HL-60/S4 (cell line): ENCODE results near the gene MYO1F.
"Not testable (repeated sequence)": the region's sequence is repeated elsewhere in the genome, so short reads cannot be mapped to it uniquely, and the experiment has no call there.

Experiments
- in situ Hi-C: fragments of 300-500 bp; cut with MboI; formaldehyde crosslinking; loops from 2 replicates; pipeline ENCODE4 v1.14.3; 2022; ENCODE audit warnings: low sequenced_read_pairs

The MYO1F gene

DNA sequence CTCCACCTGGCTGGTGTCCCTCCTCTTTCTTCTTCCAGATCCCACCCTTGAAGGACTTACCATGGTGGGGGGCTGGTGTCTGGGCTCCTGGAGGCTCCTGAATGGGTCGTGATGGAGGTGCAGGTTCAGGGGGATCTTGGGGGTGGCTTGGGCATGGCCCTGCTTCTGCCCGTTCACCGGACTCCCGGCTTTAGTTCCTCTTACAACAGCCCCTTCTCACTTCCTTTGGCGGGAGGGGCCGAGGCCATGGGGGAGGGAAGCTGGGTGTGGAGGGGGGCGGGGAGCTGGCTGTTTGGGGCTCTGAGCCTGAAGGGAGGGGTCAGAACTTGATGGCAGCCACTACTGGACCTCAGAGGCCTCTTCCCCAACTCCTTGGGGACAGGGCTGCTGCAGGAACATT lies at the start of gene MYO1F:
TSS of gene MYO1F (minus strand) at position 196 of the 400 bp plus-strand sequence. CDS start at position 63, 133 bp downstream.
- in situ Hi-C loops, result loop anchor here (25.0 kb wide), 1 partner anchor 215 kb away; the partner anchor contains the start of gene ANGPTL4

GRCh38 chr19:8626842-8627241 lies 49.6 kb upstream of the MYO1F start:
- in situ Hi-C loops, result no loop called here

- in situ Hi-C loops, result not testable (repeated sequence)
Observed at GRCh38 chr19:8622886-8623285, 45.6 kb upstream of the MYO1F start.

DNA sequence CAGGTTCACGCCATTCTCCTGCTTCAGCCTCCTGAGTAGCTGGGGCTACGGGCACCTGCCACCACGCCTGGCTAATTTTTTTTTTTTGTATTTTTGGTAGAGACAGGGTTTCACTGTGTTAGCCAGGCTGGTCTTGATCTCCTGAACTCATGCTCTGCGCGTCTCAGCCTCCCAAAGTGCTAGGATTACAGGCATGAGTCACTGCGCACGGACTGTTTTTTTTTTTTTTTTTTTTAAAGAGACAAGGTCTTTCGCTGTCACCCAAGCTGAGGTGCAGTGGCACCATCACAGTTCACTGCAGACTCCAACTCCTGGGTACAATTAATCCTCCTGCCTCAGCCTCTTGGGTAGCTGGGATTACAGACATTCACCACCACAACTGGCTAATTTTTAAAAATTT lies 41.5 kb upstream of the MYO1F start:
- in situ Hi-C loops, result no loop called here

- in situ Hi-C loops, result no loop called here
Observed at GRCh38 chr19:8617984-8618383, 40.7 kb upstream of the MYO1F start.

DNA sequence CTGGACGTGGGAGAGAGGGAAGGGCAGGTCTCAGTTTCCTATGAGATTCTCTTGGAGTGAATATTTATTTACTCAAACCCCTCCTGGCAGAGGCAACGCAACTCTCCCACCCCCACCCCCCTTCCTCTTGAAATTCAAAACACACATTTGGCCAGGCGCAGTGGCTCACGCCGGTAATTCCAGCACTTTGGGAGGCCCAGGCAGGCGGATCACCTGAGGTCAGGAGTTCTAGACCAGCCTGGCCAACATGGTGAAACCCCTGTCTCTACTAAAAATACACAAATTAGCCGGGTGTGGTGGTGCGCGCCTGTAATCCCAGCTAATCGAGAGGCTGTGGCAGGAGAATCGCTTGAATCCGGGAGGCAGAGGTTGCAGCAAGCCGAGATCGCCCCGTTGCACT lies 40.1 kb upstream of the MYO1F start:
- in situ Hi-C loops, result not testable (repeated sequence)

- in situ Hi-C loops, result no loop called here
Observed at GRCh38 chr19:8616861-8617260, 39.6 kb upstream of the MYO1F start.

GRCh38 chr19:8615813-8616596 lies 38.8 kb upstream of the MYO1F start:
- in situ Hi-C loops, result no loop called here

- in situ Hi-C loops, result no loop called here
Observed at GRCh38 chr19:8615024-8615423, 37.8 kb upstream of the MYO1F start.

- in situ Hi-C loops, result no loop called here
Observed at GRCh38 chr19:8614455-8614854, 37.2 kb upstream of the MYO1F start.

DNA sequence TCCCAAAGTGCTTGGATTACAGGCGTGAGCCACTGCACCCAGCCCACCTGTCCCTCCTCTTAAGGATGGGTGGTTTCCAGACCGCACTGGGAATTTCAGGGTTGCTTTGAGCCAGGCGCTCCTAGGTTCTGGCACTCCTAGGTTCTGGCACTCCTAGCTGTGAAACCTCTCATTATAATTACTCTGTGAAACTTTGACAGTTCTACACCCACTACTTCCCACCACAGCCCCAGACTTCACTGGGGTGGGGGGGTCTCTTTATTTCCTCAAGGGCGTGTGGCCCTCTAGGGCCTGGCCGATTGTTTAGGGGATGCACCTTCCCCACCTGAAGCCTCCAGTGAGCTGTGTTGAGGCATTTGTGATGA lies 35.5 kb upstream of the MYO1F start:
- in situ Hi-C loops, result no loop called here

DNA sequence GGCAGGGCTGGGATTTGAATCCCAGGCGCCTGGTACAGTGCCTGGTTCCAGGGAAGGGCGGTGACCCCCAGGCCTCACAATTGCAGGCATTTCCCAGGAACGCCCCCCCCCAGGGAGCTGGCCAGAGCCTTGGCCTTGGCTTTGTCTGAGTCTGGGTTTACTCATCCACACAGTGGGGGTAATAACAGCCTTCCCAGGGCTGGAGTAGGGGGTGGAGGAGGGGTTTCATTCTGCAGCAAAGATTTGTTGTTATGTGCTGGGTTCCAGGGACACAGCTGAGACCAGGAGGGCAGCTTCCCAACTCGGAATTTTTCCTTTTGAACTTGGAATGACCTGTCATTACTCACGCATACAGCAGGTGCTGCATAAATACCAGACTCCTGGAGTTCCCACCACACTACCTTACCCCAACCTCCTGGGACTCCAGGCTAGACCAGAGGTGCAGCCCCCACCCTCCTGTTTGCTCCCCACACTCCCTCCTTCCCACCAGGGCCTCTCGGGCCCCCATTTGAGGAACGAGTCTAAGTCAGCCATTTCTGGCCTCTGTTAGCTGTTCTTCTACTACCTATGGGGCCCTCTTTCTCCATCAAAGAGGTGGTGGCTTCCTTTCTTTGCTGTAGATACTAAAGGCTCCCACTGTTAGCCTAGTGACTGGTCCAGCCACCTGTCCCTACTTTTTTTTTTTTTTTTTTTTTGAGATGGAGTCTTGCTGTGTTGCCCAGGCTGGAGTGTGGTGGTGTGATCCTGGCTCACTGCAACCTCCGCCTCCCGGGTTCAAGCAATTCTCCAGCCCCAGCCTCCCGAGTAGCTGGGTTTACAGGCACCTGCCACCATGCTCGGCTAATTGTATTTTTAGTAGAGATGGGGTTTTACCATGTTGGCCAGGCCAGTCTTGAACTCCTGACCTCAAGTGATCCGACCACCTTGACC lies 34.9 kb upstream of the MYO1F start:
- in situ Hi-C loops, result no loop called here

DNA sequence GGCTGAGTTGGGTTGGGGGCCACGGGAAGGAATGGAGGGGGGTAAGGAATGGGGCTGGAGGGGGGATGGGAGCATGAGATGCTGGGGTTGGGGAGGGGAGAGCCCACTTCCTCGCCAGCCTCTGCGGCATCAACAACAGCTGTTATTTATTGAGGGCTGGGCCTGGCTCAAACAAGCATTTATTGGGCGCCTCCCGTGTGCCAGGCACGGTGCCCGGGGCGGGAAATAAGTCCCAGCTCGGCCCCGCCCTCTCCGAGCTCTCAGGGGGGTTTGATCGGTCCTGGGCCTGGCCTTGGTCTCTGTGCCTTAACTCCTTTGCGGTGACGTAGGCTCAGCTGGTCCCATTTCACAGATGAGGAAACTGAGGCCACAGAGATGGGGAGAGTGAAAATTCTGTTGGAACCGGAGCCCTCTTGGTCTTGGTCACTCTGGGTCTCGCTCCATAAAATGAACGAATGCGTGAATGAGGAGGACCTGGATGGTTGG lies 34.2 kb upstream of the MYO1F start:
- in situ Hi-C loops, result no loop called here

DNA sequence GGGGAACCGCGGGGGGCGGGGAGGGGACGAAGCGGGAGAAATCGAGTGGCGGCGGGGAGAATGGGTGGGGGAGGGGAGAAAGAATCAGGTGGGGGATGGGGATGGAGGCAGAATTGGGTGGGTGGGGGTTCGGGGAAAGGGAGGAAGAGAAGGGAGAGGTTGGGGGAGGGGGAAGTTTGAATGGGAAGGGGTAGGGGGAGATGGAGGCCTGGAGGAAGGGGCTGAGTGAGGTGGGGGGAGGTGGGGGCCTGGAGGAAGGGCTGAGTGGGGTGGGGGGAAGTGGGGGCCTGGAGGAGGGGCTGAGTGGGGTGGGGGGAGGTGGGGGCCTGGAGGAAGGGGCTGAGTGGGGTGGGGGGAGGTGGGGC lies 33.7 kb upstream of the MYO1F start:
- in situ Hi-C loops, result no loop called here

DNA sequence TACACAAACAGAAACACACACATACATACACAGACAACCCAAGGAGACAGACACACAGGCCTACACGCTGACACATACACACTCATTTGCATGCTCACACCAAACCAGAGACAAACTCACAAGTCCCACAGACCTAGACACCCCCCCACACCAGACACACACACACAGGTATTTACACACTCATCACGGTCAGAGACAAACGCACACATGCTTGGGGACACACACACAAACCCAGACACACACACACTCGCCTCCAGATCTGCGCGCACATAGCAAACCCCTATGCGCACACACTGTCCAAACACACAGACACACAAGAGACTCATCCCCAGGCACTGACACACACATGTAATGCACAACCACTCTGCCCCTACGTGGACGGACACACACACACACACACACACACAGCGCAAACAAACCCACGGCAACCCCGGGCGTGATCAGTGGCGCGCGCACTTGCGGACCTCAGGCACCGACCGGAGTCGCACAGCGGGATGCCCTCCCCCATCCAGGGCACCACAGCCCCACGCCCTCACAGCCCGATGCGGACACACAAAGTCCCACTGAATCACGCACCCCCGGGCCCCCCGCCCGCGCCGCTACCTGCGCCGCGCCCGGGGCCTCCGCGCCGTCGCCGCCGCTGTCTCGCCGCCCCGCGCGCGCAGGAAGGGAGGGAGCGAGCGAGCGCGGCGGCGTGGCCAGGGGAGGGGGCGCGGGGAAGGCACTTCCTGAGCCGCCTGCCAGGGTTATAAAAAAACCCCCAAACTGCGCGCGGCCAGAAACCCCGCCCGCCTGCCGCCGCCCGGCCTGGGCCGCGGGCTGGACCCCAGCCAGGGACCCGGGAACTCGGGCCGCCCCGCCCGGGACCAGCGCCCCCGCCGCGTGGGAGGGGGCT lies 33.0 kb upstream of the MYO1F start, which contains the start of gene ADAMTS10:
TSS of gene ADAMTS10 (minus strand) at position 675 of the 895 bp plus-strand sequence. CDS start 5,005 bp downstream, outside the sequence.
- in situ Hi-C loops, result no loop called here

GRCh38 chr19:8609279-8610040 lies 32.2 kb upstream of the MYO1F start:
- in situ Hi-C loops, result no loop called here

GRCh38 chr19:8608941-8609278 lies 31.7 kb upstream of the MYO1F start:
- in situ Hi-C loops, result no loop called here

DNA sequence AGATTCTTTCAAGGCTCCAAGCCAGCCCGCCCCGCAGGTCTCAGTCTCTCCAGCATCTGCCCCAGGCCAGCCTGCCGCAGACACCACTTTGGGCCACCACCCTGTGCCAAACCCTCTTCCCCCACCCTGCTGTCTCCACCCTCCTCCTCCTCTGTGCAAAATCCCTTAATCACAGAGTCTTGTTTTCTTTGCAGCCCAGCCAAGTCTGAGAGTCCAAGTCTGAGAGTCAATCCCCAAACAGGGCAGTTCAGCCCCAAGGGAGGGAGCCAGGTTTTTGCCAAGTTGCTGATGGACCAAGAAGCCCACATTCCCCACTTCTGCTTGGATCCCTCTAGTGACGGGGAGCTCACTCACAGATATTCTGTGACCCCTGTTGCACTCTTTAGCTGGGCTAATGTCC lies 30.1 kb upstream of the MYO1F start:
- in situ Hi-C loops, result no loop called here

DNA sequence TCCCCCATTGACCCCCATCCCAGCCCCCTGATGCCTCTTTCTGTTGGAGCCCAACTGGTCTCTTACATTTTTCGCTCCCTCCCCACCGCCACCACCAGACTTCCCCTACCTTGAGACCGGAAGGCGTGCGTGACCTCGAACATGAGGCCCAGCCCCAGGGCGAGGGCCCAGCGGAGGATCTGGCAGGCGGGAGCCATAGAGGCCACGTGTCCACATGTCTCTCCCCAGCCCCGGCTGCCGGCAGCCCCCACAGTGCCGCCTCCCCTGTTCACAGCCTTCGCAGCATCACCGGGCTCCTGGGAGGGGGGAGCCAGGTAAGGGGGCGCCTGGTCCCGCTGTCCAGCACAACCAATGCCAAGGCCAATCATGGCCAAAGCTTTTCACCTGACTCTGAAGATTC lies 28.3 kb upstream of the MYO1F start:
- in situ Hi-C loops, result no loop called here

GRCh38 chr19:8601796-8602195 lies 24.6 kb upstream of the MYO1F start:
- in situ Hi-C loops, result no loop called here
